Measurements from ENCODE around the gene ANO1.

Gene ANO1

GRCh38 chr11:70153133-70153727 lies 75.1 kb downstream of the ANO1 start:
- no peak overlapping the region for H3K23ac ChIP-seq (ENCODE audit: low read length in 2 of 2)
- no peak overlapping the region for H2BK120ac ChIP-seq (ENCODE audit: low read depth, low read length)
- H3K4me1 ChIP-seq (ENCODE audit: control insufficient read depth, insufficient read depth, low read depth, low read length): peaks cover 2% of the 10 kb centered on the region
- WGBS: 98% methylated on average over 5 of the region's 7 CpGs
- H2AFZ ChIP-seq (ENCODE audit: low read depth, low read length): no peak overlapping the region
- no peaks in the 10 kb centered on the region for H3K9me3 ChIP-seq (ENCODE audit: control insufficient read depth, low read length)
- H2BK15ac ChIP-seq (ENCODE audit: low read depth, poor library complexity, severe bottlenecking): no peak overlapping the region
- no peak overlapping the region for H3K4me2 ChIP-seq (ENCODE audit: low read length, poor library complexity, severe bottlenecking)
- H2BK12ac ChIP-seq (ENCODE audit: low read length in 2 of 2): no peak overlapping the region
- H3K9ac ChIP-seq (ENCODE audit: low read length): no peak overlapping the region
- DNase-seq: no peak
- no peak overlapping the region for H3K4ac ChIP-seq (ENCODE audit: low read depth in 1 of 2, low read length in 2 of 2)
- H2AK5ac ChIP-seq (ENCODE audit: low read length, severe bottlenecking): no peak overlapping the region
- H3K4me3 ChIP-seq (ENCODE audit: insufficient read depth in 1 of 2, low read depth in 1 of 2, low read length in 2 of 2): no peak overlapping the region
- no peak overlapping the region for H4K91ac ChIP-seq (ENCODE audit: low read length)
- H2BK5ac ChIP-seq (ENCODE audit: low read depth, low read length, poor library complexity, severe bottlenecking): no peak overlapping the region
- no peak overlapping the region for H3K18ac ChIP-seq (ENCODE audit: low read depth in 1 of 2, low read length in 2 of 2)
- peaks cover 43 to 64% of the 10 kb centered on the region in 2 experiments for H3K27me3 ChIP-seq (ENCODE audit: control insufficient read depth in 1 of 2, insufficient read depth in 1 of 2, low read length in 2 of 2)
- H3K36me3 ChIP-seq (ENCODE audit: control insufficient read depth in 1 of 2, insufficient read depth in 2 of 2, low read depth in 1 of 2, low read length in 2 of 2): peaks cover 0 to 3% of the 10 kb centered on the region in 2 experiments
- no peak overlapping the region for H4K8ac ChIP-seq (ENCODE audit: low read length)
- H3K14ac ChIP-seq (ENCODE audit: low read length in 2 of 2): no peak overlapping the region
- H3K79me1 ChIP-seq (replicated peaks; ENCODE audit: low read length, poor library complexity, severe bottlenecking): no peaks in the 10 kb centered on the region
- H3K27ac ChIP-seq (ENCODE audit: low read length, poor library complexity, severe bottlenecking): no peak overlapping the region

GRCh38 chr11:70155386-70155785 lies 77.3 kb downstream of the ANO1 start:
- no peak overlapping the region for H4K91ac ChIP-seq (ENCODE audit: low read length)
- H3K27ac ChIP-seq (ENCODE audit: low read length, poor library complexity, severe bottlenecking): no peak overlapping the region
- WGBS: 92% methylated on average over 14 of the region's 14 CpGs

DNA sequence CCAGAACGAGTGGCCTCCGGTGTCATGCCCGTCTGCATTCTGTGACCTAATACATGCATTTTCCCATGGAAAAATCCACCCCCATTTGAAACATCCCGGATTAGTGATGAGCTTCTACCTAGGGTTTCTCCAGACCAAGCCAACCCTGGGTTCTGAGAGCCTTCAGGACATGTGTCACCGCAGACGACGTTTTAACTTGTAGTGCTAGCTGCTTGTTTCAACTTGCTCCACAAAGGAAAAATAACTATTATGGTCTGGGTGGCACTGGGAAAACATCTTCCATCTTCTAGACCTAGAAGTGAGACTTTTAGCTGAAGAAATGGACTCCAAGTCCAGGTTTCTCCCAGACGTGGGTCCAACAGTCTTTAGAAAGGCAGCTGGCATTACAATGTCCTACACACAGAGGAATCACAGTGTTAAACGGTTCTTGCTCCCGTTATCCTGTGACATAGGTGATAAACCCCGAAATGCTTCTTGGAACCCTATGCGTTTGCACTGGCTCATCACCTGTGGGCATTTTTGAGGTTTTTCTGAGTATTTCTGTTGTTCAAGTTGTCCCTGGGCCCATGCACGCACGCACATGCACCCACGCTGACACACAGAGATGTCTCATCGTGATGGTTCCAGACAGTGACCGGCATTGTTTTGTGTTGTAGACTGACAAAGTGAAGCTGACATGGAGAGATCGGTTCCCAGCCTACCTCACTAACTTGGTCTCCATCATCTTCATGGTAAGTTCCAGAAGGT lies 78.3 kb downstream of the ANO1 start:
- Histone ChIP-seq H2BK120ac (ENCODE audit: low read depth, low read length) (no peak overlapping the region), H3K9ac (ENCODE audit: low read length) (no peak overlapping the region), H2AK5ac (ENCODE audit: low read length, severe bottlenecking) (no peak overlapping the region), H3K18ac (ENCODE audit: low read depth in 1 of 2, low read length in 2 of 2) (no peak overlapping the region), H3K36me3 (ENCODE audit: control insufficient read depth in 1 of 2, insufficient read depth in 2 of 2, low read depth in 1 of 2, low read length in 2 of 2) (no peaks in the 10 kb centered on the region), H3K23ac (ENCODE audit: low read length in 2 of 2) (no peak overlapping the region), H2BK12ac (ENCODE audit: low read length in 2 of 2) (no peak overlapping the region), H4K91ac (ENCODE audit: low read length) (no peak overlapping the region), H2BK15ac (ENCODE audit: low read depth, poor library complexity, severe bottlenecking) (no peak overlapping the region), H3K27me3 (ENCODE audit: control insufficient read depth in 1 of 2, insufficient read depth in 1 of 2, low read length in 2 of 2) (peaks cover 33 to 48% of the 10 kb centered on the region in 2 experiments), H3K4me3 (ENCODE audit: insufficient read depth in 1 of 2, low read depth in 1 of 2, low read length in 2 of 2) (no peak overlapping the region), H2AFZ (ENCODE audit: low read depth, low read length) (no peak overlapping the region), H3K4ac (ENCODE audit: low read depth in 1 of 2, low read length in 2 of 2) (no peak overlapping the region), H2BK5ac (ENCODE audit: low read depth, low read length, poor library complexity, severe bottlenecking) (no peak overlapping the region), H3K79me1 (replicated peaks; ENCODE audit: low read length, poor library complexity, severe bottlenecking) (no peaks in the 10 kb centered on the region), H3K4me2 (ENCODE audit: low read length, poor library complexity, severe bottlenecking) (no peak overlapping the region), H3K27ac (ENCODE audit: low read length, poor library complexity, severe bottlenecking) (no peak overlapping the region), H3K9me3 (ENCODE audit: control insufficient read depth, low read length) (no peaks in the 10 kb centered on the region), H4K8ac (ENCODE audit: low read length) (no peak overlapping the region), H3K4me1 (ENCODE audit: control insufficient read depth, insufficient read depth, low read depth, low read length) (peaks cover 2% of the 10 kb centered on the region), H3K14ac (ENCODE audit: low read length in 2 of 2) (no peak overlapping the region)
- WGBS: 93% methylated on average over 17 of the region's 18 CpGs
- DNase-seq: no peak

More at GRCh38 chr11:70155386-70155785, 77.3 kb downstream of the ANO1 start:
- Histone ChIP-seq H2AK5ac (ENCODE audit: low read length, severe bottlenecking) (no peak overlapping the region), H3K9me3 (ENCODE audit: control insufficient read depth, low read length) (no peaks in the 10 kb centered on the region), H3K4ac (ENCODE audit: low read depth in 1 of 2, low read length in 2 of 2) (no peak overlapping the region), H3K4me1 (ENCODE audit: control insufficient read depth, insufficient read depth, low read depth, low read length) (peaks cover 2% of the 10 kb centered on the region), H3K14ac (ENCODE audit: low read length in 2 of 2) (no peak overlapping the region), H2AFZ (ENCODE audit: low read depth, low read length) (no peak overlapping the region), H3K4me2 (ENCODE audit: low read length, poor library complexity, severe bottlenecking) (no peak overlapping the region), H3K18ac (ENCODE audit: low read depth in 1 of 2, low read length in 2 of 2) (no peak overlapping the region), H2BK15ac (ENCODE audit: low read depth, poor library complexity, severe bottlenecking) (no peak overlapping the region), H3K4me3 (ENCODE audit: insufficient read depth in 1 of 2, low read depth in 1 of 2, low read length in 2 of 2) (no peak overlapping the region), H2BK5ac (ENCODE audit: low read depth, low read length, poor library complexity, severe bottlenecking) (no peak overlapping the region), H3K23ac (ENCODE audit: low read length in 2 of 2) (no peak overlapping the region), H3K9ac (ENCODE audit: low read length) (no peak overlapping the region), H2BK12ac (ENCODE audit: low read length in 2 of 2) (no peak overlapping the region), H2BK120ac (ENCODE audit: low read depth, low read length) (no peak overlapping the region), H3K79me1 (replicated peaks; ENCODE audit: low read length, poor library complexity, severe bottlenecking) (no peaks in the 10 kb centered on the region), H3K36me3 (ENCODE audit: control insufficient read depth in 1 of 2, insufficient read depth in 2 of 2, low read depth in 1 of 2, low read length in 2 of 2) (no peaks in the 10 kb centered on the region), H3K27me3 (ENCODE audit: control insufficient read depth in 1 of 2, insufficient read depth in 1 of 2, low read length in 2 of 2) (peaks cover 29 to 54% of the 10 kb centered on the region in 2 experiments), H4K8ac (ENCODE audit: low read length) (no peak overlapping the region)
- DNase-seq: no peak

DNA sequence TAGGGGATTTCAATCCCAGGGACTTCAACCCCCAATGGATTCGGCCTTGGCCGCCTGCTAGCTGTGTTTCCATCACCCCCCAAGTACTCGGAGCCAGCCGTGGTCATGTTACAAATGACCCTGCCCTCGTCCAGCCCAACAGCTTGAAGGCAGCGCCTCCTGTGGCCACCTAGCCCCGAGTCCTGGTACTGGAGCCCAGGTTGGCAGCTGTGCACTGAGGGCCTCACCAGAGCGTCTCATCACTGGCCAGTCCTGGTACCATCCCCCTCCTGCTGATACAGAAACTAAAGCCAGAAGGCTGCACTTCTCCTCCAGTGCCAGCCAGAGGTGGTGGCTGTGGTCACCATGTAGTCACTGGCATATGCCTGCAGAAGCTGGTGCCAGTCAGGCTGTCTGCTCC lies 80.1 kb downstream of the ANO1 start:
- Histone ChIP-seq H2AK5ac (ENCODE audit: low read length, severe bottlenecking) (no peak overlapping the region), H2BK15ac (ENCODE audit: low read depth, poor library complexity, severe bottlenecking) (no peak overlapping the region), H3K27me3 (ENCODE audit: control insufficient read depth in 1 of 2, insufficient read depth in 1 of 2, low read length in 2 of 2) (peaks cover 32 to 43% of the 10 kb centered on the region in 2 experiments), H4K8ac (ENCODE audit: low read length) (no peak overlapping the region), H3K79me1 (replicated peaks; ENCODE audit: low read length, poor library complexity, severe bottlenecking) (no peaks in the 10 kb centered on the region), H3K9ac (ENCODE audit: low read length) (no peak overlapping the region), H3K4me1 (ENCODE audit: control insufficient read depth, insufficient read depth, low read depth, low read length) (peaks cover 2% of the 10 kb centered on the region), H2AFZ (ENCODE audit: low read depth, low read length) (no peak overlapping the region), H2BK5ac (ENCODE audit: low read depth, low read length, poor library complexity, severe bottlenecking) (no peak overlapping the region), H3K27ac (ENCODE audit: low read length, poor library complexity, severe bottlenecking) (no peak overlapping the region), H3K4me3 (ENCODE audit: insufficient read depth in 1 of 2, low read depth in 1 of 2, low read length in 2 of 2) (no peak overlapping the region), H3K18ac (ENCODE audit: low read depth in 1 of 2, low read length in 2 of 2) (no peak overlapping the region), H2BK120ac (ENCODE audit: low read depth, low read length) (no peak overlapping the region), H3K9me3 (ENCODE audit: control insufficient read depth, low read length) (no peaks in the 10 kb centered on the region), H3K36me3 (ENCODE audit: control insufficient read depth in 1 of 2, insufficient read depth in 2 of 2, low read depth in 1 of 2, low read length in 2 of 2) (no peaks in the 10 kb centered on the region), H3K23ac (ENCODE audit: low read length in 2 of 2) (no peak overlapping the region), H4K91ac (ENCODE audit: low read length) (no peak overlapping the region), H2BK12ac (ENCODE audit: low read length in 2 of 2) (peak overlapping the region in 1 of 2 experiments; percentile 16), H3K4me2 (ENCODE audit: low read length, poor library complexity, severe bottlenecking) (no peak overlapping the region), H3K4ac (ENCODE audit: low read depth in 1 of 2, low read length in 2 of 2) (no peak overlapping the region), H3K14ac (ENCODE audit: low read length in 2 of 2) (no peak overlapping the region)
- DNase-seq: peak; percentile 16
- 47% methylated on average over 8 of the region's 8 CpGs for WGBS

Measured in mesenchymal stem cell (in vitro differentiated cells and primary cell).